ENCODE measurements around the gene ARMC2. TPM values are rescaled to one million over a fixed set of nuclear protein-coding genes. Genes with fewer than 3 reads are reported as not detected.

ARMC2 gene
- polyA plus RNA-seq, 1 of the 3 experiments (the other 2 are of a cell fraction) = 2.4 TPM

DNA sequence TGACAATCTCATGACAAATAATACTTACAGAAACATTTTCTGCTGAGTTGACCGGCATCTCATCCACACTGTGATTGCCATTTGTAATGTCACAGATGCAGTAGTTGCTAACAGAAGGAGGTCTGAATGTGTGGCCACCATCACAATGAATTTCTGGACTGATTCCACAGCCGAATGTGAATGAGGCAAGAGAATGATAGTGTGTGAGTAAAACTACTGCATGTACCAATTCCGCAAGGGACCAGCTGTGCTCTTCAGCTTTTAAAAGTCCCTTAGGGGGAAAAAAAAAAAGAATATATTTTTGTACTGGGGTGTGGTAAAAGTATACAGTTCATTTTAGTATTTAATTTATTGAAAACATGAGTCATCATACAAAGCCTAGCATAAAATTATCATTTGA is 150.3 kb downstream of the ARMC2 start:
- Histone ChIP-seq H3K27me3 (ENCODE audit: insufficient read depth) (no peaks in the 10 kb centered on the region), H3K4me1 (ENCODE audit: control insufficient read depth in 1 of 2, insufficient read depth in 2 of 2, low read depth in 1 of 2, low read length in 1 of 2) (peaks cover 4 to 14% of the 10 kb centered on the region in 2 experiments; a peak in 2 of 4 replicates), H3K4me2 (no peak overlapping the region), H3K27ac (ENCODE audit: low read depth in 2 of 2, low read length in 1 of 2) (no peak overlapping the region), H3K9me2 (no peaks in the 10 kb centered on the region), H2AFZ (ENCODE audit: low read depth) (no peak overlapping the region), H3K9me3 (no peaks in the 10 kb centered on the region), H3K4me3 (ENCODE audit: low read depth in 2 of 2, low read length in 1 of 2) (no peak overlapping the region), H3K36me3 (replicated peaks in 1 of 2; ENCODE audit: control insufficient read depth in 1 of 2, insufficient read depth in 2 of 2, low read length in 1 of 2) (peaks cover 58 to 67% of the 10 kb centered on the region in 2 experiments), H4K20me1 (ENCODE audit: insufficient read depth) (peaks cover under 1% of the 10 kb centered on the region; the same call in 1 of the 2 replicates), H3K79me2 (ENCODE audit: insufficient read depth) (peaks cover 6% of the 10 kb centered on the region; the same call in 1 of the 2 replicates), H3K9ac (no peak overlapping the region), H3F3A (replicated peaks; ENCODE audit: insufficient read depth) (no peaks in the 10 kb centered on the region)
- WGBS (ENCODE audit: low lambda C conversion rate) = 98% methylated on average over 3 of the region's 3 CpGs
- CTCF ChIA-PET = no interaction called here
- POLR2A ChIA-PET = no interaction called here
- TF ChIP-seq MEF2A (IDR thresholded peaks at IDR 0.05; ENCODE audit: borderline replicate concordance, low read depth) (no peak), CTCF (IDR thresholded peaks at IDR 0.05) (no peak), TCF12 (IDR thresholded peaks at IDR 0.05) (no peak), USF1 (IDR thresholded peaks at IDR 0.05; ENCODE audit: borderline replicate concordance, low read depth) (no peak), RXRA (IDR thresholded peaks at IDR 0.05; ENCODE audit: borderline replicate concordance, low read depth) (no peak), GABPA (IDR thresholded peaks at IDR 0.05; ENCODE audit: low read depth) (no peak), PBX3 (IDR thresholded peaks at IDR 0.05) (no peak), RAD21 (IDR thresholded peaks at IDR 0.05; ENCODE audit: low read length) (no peak)
- DNase-seq = no peak

GRCh38 chr6:108999428-108999827 is 151.2 kb downstream of the ARMC2 start:
- Histone ChIP-seq H3K36me3 (replicated peaks in 1 of 2; ENCODE audit: control insufficient read depth in 1 of 2, insufficient read depth in 2 of 2, low read length in 1 of 2) (peaks cover 49 to 62% of the 10 kb centered on the region in 2 experiments), H3K9ac (no peak overlapping the region), H3K9me2 (no peaks in the 10 kb centered on the region), H3K79me2 (ENCODE audit: insufficient read depth) (peaks cover 16% of the 10 kb centered on the region; the same call in 1 of the 2 replicates), H3K27ac (ENCODE audit: low read depth in 2 of 2, low read length in 1 of 2) (no peak overlapping the region), H3F3A (replicated peaks; ENCODE audit: insufficient read depth) (no peaks in the 10 kb centered on the region), H3K27me3 (ENCODE audit: insufficient read depth) (no peaks in the 10 kb centered on the region), H2AFZ (ENCODE audit: low read depth) (no peak overlapping the region), H4K20me1 (ENCODE audit: insufficient read depth) (peaks cover 8% of the 10 kb centered on the region; the same call in 1 of the 2 replicates), H3K9me3 (no peaks in the 10 kb centered on the region), H3K4me1 (ENCODE audit: control insufficient read depth in 1 of 2, insufficient read depth in 2 of 2, low read depth in 1 of 2, low read length in 1 of 2) (peaks cover 4 to 19% of the 10 kb centered on the region in 2 experiments; a peak in 2 of 4 replicates), H3K4me2 (no peak overlapping the region), H3K4me3 (ENCODE audit: low read depth in 2 of 2, low read length in 1 of 2) (no peak overlapping the region)
- TF ChIP-seq TEAD4 (IDR thresholded peaks at IDR 0.05; ENCODE audit: borderline replicate concordance, insufficient read depth) (no peak), EZH2phosphoT487 (IDR thresholded peaks at IDR 0.05; ENCODE audit: borderline replicate concordance, low read depth) (no peak)
- no peak for DNase-seq
- ChIA-PET POLR2A (no interaction called here), CTCF (interaction anchor here (0.7 kb wide), 1 partner anchor 74 kb away, joined by 3 read pairs; no protein-coding TSS in a partner anchor)
- 90% methylated on average over 5 of the region's 5 CpGs for WGBS (ENCODE audit: low lambda C conversion rate)
